WTC11 (cell line): ENCODE data around the gene METRNL. TPM values are rescaled to one million over a fixed set of nuclear protein-coding genes. Genes with fewer than 3 reads are reported as not detected.

Experiments used
- ATAC-seq: fragments of 200-7000 bp; cut with Tn5 transposase; 2 replicates; pipeline ENCODE4 v1.10.0; 2021; ENCODE audit warnings: mild to moderate bottlenecking, moderate library complexity
- CTCF ChIA-PET: fragments of 300-600 bp; sonication (Branson Sonifier 250); formaldehyde crosslinking; loops from one replicate; lab custom pipeline; 2021; ENCODE audit warnings: antibody characterized with exemption; lab: Charles Lee
- POLR2A ChIA-PET: fragments of 350-600 bp; sonication (Branson Sonifier 250); formaldehyde crosslinking; loops from one replicate; lab custom pipeline; 2021; ENCODE audit warnings: antibody characterized with exemption; lab: Charles Lee
- DNase-seq: peaks from one replicate; pipeline ENCODE4 v3.0.0; 2021; ENCODE audit warnings: low spot score
- H3K27ac Mint-ChIP-seq: 2 replicates; pipeline ENCODE4 v1.8.0; 2021; ENCODE audit warnings: mixed read lengths
- H3K27me3 Mint-ChIP-seq: 2 replicates; pipeline ENCODE4 v1.8.0; 2021; ENCODE audit warnings: low read depth, mild to moderate bottlenecking, moderate library complexity, mixed read lengths
- H3K36me3 Mint-ChIP-seq: 2 replicates; pipeline ENCODE4 v1.8.0; 2021; ENCODE audit warnings: mixed read lengths
- H3K4me1 Mint-ChIP-seq: 2 replicates; pipeline ENCODE4 v1.8.0; 2022; ENCODE audit warnings: mixed read lengths
- H3K4me3 Mint-ChIP-seq: 2 replicates; pipeline ENCODE4 v1.8.0; 2021; ENCODE audit warnings: mild to moderate bottlenecking, moderate library complexity, mixed read lengths
- H3K9me3 Mint-ChIP-seq: 2 replicates; pipeline ENCODE4 v1.8.0; 2021; ENCODE audit warnings: mixed read lengths
- ATF2 ChIP-seq: sonication (generic); formaldehyde crosslinking; IDR thresholded peaks from 2 replicates; pipeline ENCODE4 v1.8.1; 2022; ENCODE audit warnings: low read depth, missing genetic modification reagents, borderline replicate concordance
- CREM ChIP-seq: sonication (generic); formaldehyde crosslinking; IDR thresholded peaks from 2 replicates; pipeline ENCODE4 v1.8.1; 2022; ENCODE audit warnings: mild to moderate bottlenecking, missing genetic modification reagents, moderate library complexity
- ERG ChIP-seq: fragments of 250-450 bp; sonication (Bioruptor Pico); IDR thresholded peaks from 2 replicates; pipeline ENCODE4 v1.8.0; 2021; ENCODE audit warnings: mild to moderate bottlenecking
- FOXJ3 ChIP-seq: sonication (generic); formaldehyde crosslinking; IDR thresholded peaks from 2 replicates; pipeline ENCODE4 v1.9.0; 2021; ENCODE audit warnings: missing genetic modification reagents, mild to moderate bottlenecking, borderline replicate concordance
- FOXP1 ChIP-seq: sonication (generic); formaldehyde crosslinking; IDR thresholded peaks from 2 replicates; pipeline ENCODE4 v1.8.0; 2022; ENCODE audit warnings: missing genetic modification reagents, mild to moderate bottlenecking, moderate library complexity, borderline replicate concordance
- HMGA2 ChIP-seq: fragments of 250-450 bp; sonication (Bioruptor Pico); IDR thresholded peaks from 2 replicates; pipeline ENCODE4 v1.4.0; 2021; ENCODE audit warnings: mild to moderate bottlenecking, moderate library complexity
- PRDM15 ChIP-seq: sonication (generic); formaldehyde crosslinking; IDR thresholded peaks from 2 replicates; pipeline ENCODE4 v1.8.0; 2022; ENCODE audit warnings: missing genetic modification reagents
- RELA ChIP-seq: sonication (generic); formaldehyde crosslinking; IDR thresholded peaks from 2 replicates; pipeline ENCODE4 v1.8.1; 2022; ENCODE audit warnings: missing genetic modification reagents, mild to moderate bottlenecking, borderline replicate concordance
- ZNF317 ChIP-seq: sonication (generic); formaldehyde crosslinking; IDR thresholded peaks from 2 replicates; pipeline ENCODE4 v1.8.1; 2023; ENCODE audit warnings: low read depth, mild to moderate bottlenecking, moderate library complexity, missing genetic modification reagents, borderline replicate concordance
- ZNF512 ChIP-seq: sonication (generic); formaldehyde crosslinking; IDR thresholded peaks from 2 replicates; pipeline ENCODE4 v1.8.1; 2022; ENCODE audit warnings: missing genetic modification reagents, borderline replicate concordance
- total RNA-seq: library from RNA; stranded (reverse); gene quantifications from 3 replicates; pipeline ENCODE4 v1.2.3, GENCODE V29; 2021
- TF ChIP-seq, protein P1 (sequence below): fragments of 250-450 bp; sonication (Bioruptor Pico); conservative IDR thresholded peaks from 2 replicates; pipeline ENCODE4 v1.9.0; 2021; ENCODE audit warnings: mild to moderate bottlenecking
- TF ChIP-seq, protein P2 (sequence below): fragments of 250-450 bp; sonication (Bioruptor Pico); IDR thresholded peaks from 2 replicates; pipeline ENCODE4 v1.9.0; 2021; ENCODE audit warnings: moderate library complexity, mild to moderate bottlenecking, inconsistent platforms, borderline replicate concordance
- TF ChIP-seq, protein P3 (sequence below): sonication (generic); formaldehyde crosslinking; IDR thresholded peaks from 2 replicates; pipeline ENCODE4 v1.8.1; 2023; ENCODE audit warnings: mild to moderate bottlenecking, missing genetic modification reagents

Gene METRNL
- total RNA-seq, 1 experiment from 2014 or later: 27.7 TPM

- POLR2A ChIA-PET: no interaction called here
- no peaks in the 10 kb centered on the region for H3K36me3 Mint-ChIP-seq
- CTCF ChIA-PET: no interaction called here
Measured at GRCh38 chr17:83073389-83074063, 5.9 kb upstream of the METRNL start.

GRCh38 chr17:83074486-83075223 is 4.8 kb upstream of the METRNL start:
- no peak overlapping the region for H3K27ac Mint-ChIP-seq
- H3K9me3 Mint-ChIP-seq: no peaks in the 10 kb centered on the region
- ChIA-PET POLR2A (no interaction called here), CTCF (no interaction called here)
- ATAC-seq (no peak), DNase-seq (no peak)
- H3K4me3 Mint-ChIP-seq: no peak overlapping the region
- H3K27me3 Mint-ChIP-seq: peaks cover 24% of the 10 kb centered on the region
- no peaks in the 10 kb centered on the region for H3K36me3 Mint-ChIP-seq
- H3K4me1 Mint-ChIP-seq: peaks cover 3% of the 10 kb centered on the region
- TF ChIP-seq, protein P1, sequence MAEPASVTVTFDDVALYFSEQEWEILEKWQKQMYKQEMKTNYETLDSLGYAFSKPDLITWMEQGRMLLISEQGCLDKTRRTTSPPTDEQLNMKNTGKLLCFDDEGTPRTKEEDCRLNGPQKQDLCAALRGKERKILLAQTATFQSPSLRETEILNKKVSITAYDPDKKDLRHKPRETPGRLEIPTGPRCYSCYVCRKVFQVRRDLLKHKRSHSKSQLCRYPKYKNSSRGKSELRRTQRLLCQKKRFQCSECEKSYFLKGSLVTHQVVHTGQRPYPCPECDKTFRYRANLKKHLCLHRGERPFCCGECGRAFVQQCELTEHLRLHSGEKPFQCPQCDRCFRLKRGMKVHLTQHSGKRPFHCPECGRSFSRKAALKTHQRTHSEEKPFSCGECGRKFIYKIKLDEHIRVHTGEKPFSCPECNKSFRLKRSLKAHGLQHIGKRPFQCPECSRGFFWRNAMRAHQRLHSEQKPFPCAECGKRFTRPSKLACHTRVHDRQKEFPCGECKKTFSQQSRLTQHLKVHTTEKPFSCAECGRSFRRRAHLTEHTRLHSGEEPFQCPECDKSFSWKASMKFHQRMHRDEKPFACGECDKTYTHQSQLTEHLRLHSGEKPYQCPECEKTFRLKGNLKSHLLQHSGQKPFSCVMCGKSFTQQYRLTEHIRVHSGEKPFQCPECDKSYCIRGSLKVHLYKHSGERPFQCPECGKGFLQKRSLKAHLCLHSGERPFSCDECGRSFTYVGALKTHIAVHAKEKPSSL (CRISPR knock-in tag): no peak
- TF ChIP-seq, protein P2, sequence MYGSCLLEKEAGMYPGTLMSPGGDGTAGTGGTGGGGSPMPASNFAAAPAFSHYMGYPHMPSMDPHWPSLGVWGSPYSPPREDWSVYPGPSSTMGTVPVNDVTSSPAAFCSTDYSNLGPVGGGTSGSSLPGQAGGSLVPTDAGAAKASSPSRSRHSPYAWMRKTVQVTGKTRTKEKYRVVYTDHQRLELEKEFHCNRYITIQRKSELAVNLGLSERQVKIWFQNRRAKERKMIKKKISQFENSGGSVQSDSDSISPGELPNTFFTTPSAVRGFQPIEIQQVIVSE (CRISPR knock-in tag): no peak
- no peak for TF ChIP-seq ATF2 (CRISPR knock-in tag)
- no peak for TF ChIP-seq RELA (CRISPR knock-in tag)
- TF ChIP-seq, protein P3, sequence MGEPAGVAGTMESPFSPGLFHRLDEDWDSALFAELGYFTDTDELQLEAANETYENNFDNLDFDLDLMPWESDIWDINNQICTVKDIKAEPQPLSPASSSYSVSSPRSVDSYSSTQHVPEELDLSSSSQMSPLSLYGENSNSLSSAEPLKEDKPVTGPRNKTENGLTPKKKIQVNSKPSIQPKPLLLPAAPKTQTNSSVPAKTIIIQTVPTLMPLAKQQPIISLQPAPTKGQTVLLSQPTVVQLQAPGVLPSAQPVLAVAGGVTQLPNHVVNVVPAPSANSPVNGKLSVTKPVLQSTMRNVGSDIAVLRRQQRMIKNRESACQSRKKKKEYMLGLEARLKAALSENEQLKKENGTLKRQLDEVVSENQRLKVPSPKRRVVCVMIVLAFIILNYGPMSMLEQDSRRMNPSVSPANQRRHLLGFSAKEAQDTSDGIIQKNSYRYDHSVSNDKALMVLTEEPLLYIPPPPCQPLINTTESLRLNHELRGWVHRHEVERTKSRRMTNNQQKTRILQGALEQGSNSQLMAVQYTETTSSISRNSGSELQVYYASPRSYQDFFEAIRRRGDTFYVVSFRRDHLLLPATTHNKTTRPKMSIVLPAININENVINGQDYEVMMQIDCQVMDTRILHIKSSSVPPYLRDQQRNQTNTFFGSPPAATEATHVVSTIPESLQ (CRISPR knock-in tag): no peak
- no peak for TF ChIP-seq HMGA2 (CRISPR knock-in tag)

More at GRCh38 chr17:83073389-83074063, 5.9 kb upstream of the METRNL start:
- DNase-seq (no peak), ATAC-seq (no peak)
- TF ChIP-seq PRDM15 (CRISPR knock-in tag) (no peak), FOXP1 (CRISPR knock-in tag) (no peak), ZNF512 (CRISPR knock-in tag) (no peak), CREM (CRISPR knock-in tag) (no peak), FOXJ3 (no peak), ERG (CRISPR knock-in tag) (no peak), ZNF317 (CRISPR knock-in tag) (no peak)
- Mint-ChIP-seq H3K9me3 (no peaks in the 10 kb centered on the region), H3K27ac (no peak overlapping the region), H3K4me1 (peaks cover 3% of the 10 kb centered on the region), H3K4me3 (no peak overlapping the region), H3K27me3 (peaks cover 22% of the 10 kb centered on the region)
